GM12878 (cell line): Measurements from ENCODE around the gene TC2N. TPM values are rescaled to one million over a fixed set of nuclear protein-coding genes. Genes with fewer than 3 reads are reported as not detected.
"Not testable (repeated sequence)": the region's sequence is repeated elsewhere in the genome, so short reads cannot be mapped to it uniquely, and the experiment has no call there.

Experiments used
- ATAC-seq: fragments of 200-7000 bp; cut with Tn5 transposase; 3 replicates; pipeline ENCODE4 v1.9.1; 2020; ENCODE audit warnings: mild to moderate bottlenecking, moderate library complexity
- BruUV-seq: library from RNA; stranded (reverse); fragments of 400-500 nt; replicated peaks from 2 replicates; lab custom pipeline; 2021; lab: Mats Ljungman, UMichigan
- CTCF ChIA-PET: fragments of 300-600 bp; sonication (Branson Sonifier 250); formaldehyde crosslinking; extraction: SDS; loops from one replicate; lab custom pipeline; 2021; ENCODE audit warnings: inconsistent platforms; lab: Yijun Ruan, JAX
- POLR2A ChIA-PET: fragments of 350-600 bp; formaldehyde crosslinking; extraction: SDS; loops from one replicate; lab custom pipeline; 2021; ENCODE audit warnings: inconsistent platforms; lab: Charles Lee
- RAD21 ChIA-PET: fragments of 300-600 bp; sonication (Branson Sonifier 250); formaldehyde crosslinking; loops from one replicate; lab custom pipeline; 2023; ENCODE audit warnings: antibody characterized with exemption; ENCODE audit not compliant: unreplicated experiment; lab: Charles Lee
- SMC1A ChIA-PET: fragments of 300-600 bp; sonication (Branson Sonifier 250); formaldehyde crosslinking; loops from one replicate; lab custom pipeline; 2023; ENCODE audit not compliant: unreplicated experiment, uncharacterized antibody; lab: Charles Lee
- DNase-seq: peaks from one replicate; pipeline ENCODE4 v3.0.0-alpha.2; 2011; ENCODE audit warnings: low read depth, low spot score
- FAIRE-seq: peaks from 3 replicates; lab custom pipeline; 2011; peaks lifted over from hg19 to GRCh38; lab: Jason Lieb, UNC
- H2AFZ ChIP-seq: 2 replicates; pipeline ENCODE4 v1.6.0; 2011; ENCODE audit warnings: low read depth, low read length, control low read depth; ENCODE audit not compliant: control insufficient read depth
- H3K27ac ChIP-seq: 2 replicates; pipeline ENCODE4 v1.5.1; 2011; ENCODE audit warnings: control low read depth; ENCODE audit not compliant: control insufficient read depth, insufficient read depth
- H3K27me3 ChIP-seq, 2 experiments: replicated peaks in 1 of 2; 2 replicates each; pipeline versions ENCODE4 v1.6.0 to v1.6.1; 2011; ENCODE audit warnings: low read length in 1 of 2; ENCODE audit not compliant: control insufficient read depth in 2 of 2, insufficient read depth in 2 of 2
- H3K36me3 ChIP-seq, 2 experiments: 2 replicates each; pipeline ENCODE4 v1.5.1; 2011; ENCODE audit warnings: low read length in 1 of 2; ENCODE audit not compliant: control insufficient read depth in 2 of 2, insufficient read depth in 2 of 2
- H3K4me1 ChIP-seq: 2 replicates; pipeline ENCODE4 v1.6.1; 2011; ENCODE audit warnings: mild to moderate bottlenecking, low read length, moderate library complexity, mixed read lengths; ENCODE audit not compliant: control insufficient read depth, insufficient read depth
- H3K4me2 ChIP-seq: 2 replicates; pipeline ENCODE4 v1.6.0; 2011; ENCODE audit warnings: control low read depth; ENCODE audit not compliant: control insufficient read depth, insufficient read depth
- H3K4me3 ChIP-seq: fragments of 200-600 bp; sonication (generic); 2 replicates; pipeline ENCODE4 v1.5.1; 2016
- H3K79me2 ChIP-seq: 2 replicates; pipeline ENCODE4 v1.6.0; 2011; ENCODE audit warnings: low read length; ENCODE audit not compliant: control insufficient read depth, insufficient read depth
- H3K9ac ChIP-seq: 2 replicates; pipeline ENCODE4 v1.8.0; 2011; ENCODE audit warnings: low read length, control low read depth, mixed read lengths; ENCODE audit not compliant: control insufficient read depth, insufficient read depth
- H3K9me3 ChIP-seq: replicated peaks from 3 replicates; pipeline ENCODE4 v1.5.1; 2011; ENCODE audit warnings: mild to moderate bottlenecking, low read length; ENCODE audit not compliant: control insufficient read depth, insufficient read depth
- H4K20me1 ChIP-seq: 2 replicates; pipeline ENCODE4 v1.6.0; 2011; ENCODE audit not compliant: control insufficient read depth, insufficient read depth
- BRCA1 ChIP-seq: IDR thresholded peaks from 2 replicates; pipeline ENCODE4 v1.6.1; 2011; ENCODE audit warnings: low read depth, low read length, improper control_type of control experiment
- E4F1 ChIP-seq: fragments of 450-650 bp; IDR thresholded peaks from 2 replicates; pipeline ENCODE4 v1.6.1; 2018; ENCODE audit warnings: borderline replicate concordance, mild to moderate bottlenecking; ENCODE audit not compliant: partially characterized antibody
- FOXM1 ChIP-seq: IDR thresholded peaks from 2 replicates; pipeline ENCODE4 v1.6.1; 2012; ENCODE audit warnings: low read depth, mild to moderate bottlenecking, inconsistent platforms, low read length, moderate library complexity
- KAT2A ChIP-seq: conservative IDR thresholded peaks from 2 replicates; pipeline ENCODE4 v1.6.1; 2011; ENCODE audit warnings: low read depth, low read length; ENCODE audit not compliant: control insufficient read depth
- NFXL1 ChIP-seq: fragments of 450-650 bp; IDR thresholded peaks from 2 replicates; pipeline ENCODE4 v1.6.1; 2017; ENCODE audit warnings: antibody characterized with exemption, mild to moderate bottlenecking, borderline replicate concordance
- PAX8 ChIP-seq: fragments of 450-650 bp; IDR thresholded peaks from 2 replicates; pipeline ENCODE4 v1.6.1; 2017; ENCODE audit warnings: mild to moderate bottlenecking, moderate library complexity
- PBX3 ChIP-seq: IDR thresholded peaks from 2 replicates; pipeline ENCODE4 v1.6.1; 2011; ENCODE audit warnings: mild to moderate bottlenecking, low read depth, low read length, moderate library complexity; ENCODE audit not compliant: insufficient replicate concordance
- YBX1 ChIP-seq: fragments of 450-650 bp; IDR thresholded peaks from 2 replicates; pipeline ENCODE4 v1.6.1; 2016; ENCODE audit warnings: antibody characterized with exemption
- ZZZ3 ChIP-seq: IDR thresholded peaks from 2 replicates; pipeline ENCODE4 v1.6.1; 2011; ENCODE audit warnings: low read depth; ENCODE audit not compliant: control insufficient read depth, insufficient read length
- WGBS: methylation state at CpG from one replicate; pipeline ENCODE4 v1.1.6; 2016; ENCODE audit warnings: low lambda C conversion rate; ENCODE audit not compliant: insufficient replicate concordance, insufficient coverage; ENCODE audit errors: missing lambda C conversion rate; 5-methylcytosine and 5-hydroxymethylcytosine counted together
- in situ Hi-C: fragments of 300-500 bp; cut with MboI; formaldehyde crosslinking; loops from 9 replicates; pipeline ENCODE4 v1.14.3; 2018; ENCODE audit warnings: mixed read lengths
- intact Hi-C: fragments of 100-400 bp; cut with micrococcal nuclease; formaldehyde crosslinking; loops from one replicate; pipeline ENCODE4 v1.14.2; 2022; ENCODE audit not compliant: unreplicated experiment
- polyA plus RNA-seq, 11 experiments: library from polyadenylated mRNA; depleted of rRNA in 4 of 11; unstranded in 6 of 11; stranded (reverse) in 5 of 11; fragments of >200 nt; fragmentation: Nextera tagmentation in 4 of 11; fragmentation: Illumina TruSeq in 1 of 11; extraction: Ambion mirVana in 4 of 11; extraction: Trizol in 1 of 11; gene quantifications; 1 replicate in 1 of 11; 2 replicates in 10 of 11; pipeline versions ENCODE4 v1.2.1 to v1.2.3, GENCODE V29; 2011 to 2016; ENCODE audit warnings: inconsistent platforms in 2 of 11, missing spikeins in 2 of 11, low read depth in 1 of 11
- total RNA-seq, 4 experiments: library from RNA; depleted of rRNA in 3 of 4; stranded (reverse); fragments of >200 nt in 3 of 4; fragmentation: Illumina TruSeq in 1 of 4; extraction: Trizol in 1 of 4; gene quantifications; 2 replicates each; pipeline versions ENCODE4 v1.2.1 to v1.2.3, GENCODE V29; 2013 to 2021
- TF ChIP-seq, protein P1 (sequence below): IDR thresholded peaks from 2 replicates; pipeline ENCODE4 v1.6.1; 2011; ENCODE audit warnings: low read depth, low read length, improper control_type of control experiment, borderline replicate concordance

TC2N gene
- total and polyA plus RNA-seq, 10 of the 15 experiments (the other 5 are each of a cell fraction or from before 2014, with no cell fraction given): 0.15 to 1.6 (median 0.35) TPM

GRCh38 chr14:91872011-91872501 is 4.7 kb upstream of the TC2N start (continued):
- TF ChIP-seq KAT2A (no peak), NFXL1 (no peak), ZZZ3 (no peak), YBX1 (no peak), E4F1 (no peak), PBX3 (no peak), PAX8 (no peak), FOXM1 (no peak), BRCA1 (no peak)
- TF ChIP-seq, protein P1, sequence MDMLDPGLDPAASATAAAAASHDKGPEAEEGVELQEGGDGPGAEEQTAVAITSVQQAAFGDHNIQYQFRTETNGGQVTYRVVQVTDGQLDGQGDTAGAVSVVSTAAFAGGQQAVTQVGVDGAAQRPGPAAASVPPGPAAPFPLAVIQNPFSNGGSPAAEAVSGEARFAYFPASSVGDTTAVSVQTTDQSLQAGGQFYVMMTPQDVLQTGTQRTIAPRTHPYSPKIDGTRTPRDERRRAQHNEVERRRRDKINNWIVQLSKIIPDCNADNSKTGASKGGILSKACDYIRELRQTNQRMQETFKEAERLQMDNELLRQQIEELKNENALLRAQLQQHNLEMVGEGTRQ: no peak

GRCh38 chr14:91871401-91871800 is 4.1 kb upstream of the TC2N start:
- H3K9me3 ChIP-seq, H4K20me1 ChIP-seq, H2AFZ ChIP-seq, intact Hi-C loops, H3K4me3 ChIP-seq, H3K4me2 ChIP-seq, in situ Hi-C loops, H3K79me2 ChIP-seq, ATAC-seq, H3K27ac ChIP-seq, H3K27me3 ChIP-seq, FAIRE-seq, H3K9ac ChIP-seq, H3K36me3 ChIP-seq, BruUV-seq, DNase-seq: not testable (repeated sequence)
- SMC1A ChIA-PET: interaction anchor here (1.0 to 1.4 kb wide), 2 partner anchors 36 to 40 kb away, joined by 3 to 5 read pairs; no protein-coding TSS in a partner anchor
- RAD21 ChIA-PET: interaction anchor here (0.6 kb wide), 1 partner anchor 27 kb away, joined by 5 read pairs; no protein-coding TSS in a partner anchor
- WGBS: 86% methylated on average over 4 of the region's 4 CpGs
- CTCF ChIA-PET: interaction anchor here (0.6 to 1.0 kb wide), 2 partner anchors 8 to 40 kb away, joined by 3 read pairs; no protein-coding TSS in a partner anchor
- H3K4me1 ChIP-seq: peaks cover 39% of the 10 kb centered on the region
- POLR2A ChIA-PET: interaction anchor here (0.6 kb wide), 1 partner anchor 98 kb away, joined by 3 read pairs; no protein-coding TSS in a partner anchor
